NCI-H2227 (cell line): ENCODE data around the gene GNAI1.

Source experiments
- DNase-seq: peaks from one replicate; lab custom pipeline; 2025; ENCODE audit not compliant: unreplicated experiment; lab: John Stamatoyannopoulos, UW

Gene GNAI1

DNA sequence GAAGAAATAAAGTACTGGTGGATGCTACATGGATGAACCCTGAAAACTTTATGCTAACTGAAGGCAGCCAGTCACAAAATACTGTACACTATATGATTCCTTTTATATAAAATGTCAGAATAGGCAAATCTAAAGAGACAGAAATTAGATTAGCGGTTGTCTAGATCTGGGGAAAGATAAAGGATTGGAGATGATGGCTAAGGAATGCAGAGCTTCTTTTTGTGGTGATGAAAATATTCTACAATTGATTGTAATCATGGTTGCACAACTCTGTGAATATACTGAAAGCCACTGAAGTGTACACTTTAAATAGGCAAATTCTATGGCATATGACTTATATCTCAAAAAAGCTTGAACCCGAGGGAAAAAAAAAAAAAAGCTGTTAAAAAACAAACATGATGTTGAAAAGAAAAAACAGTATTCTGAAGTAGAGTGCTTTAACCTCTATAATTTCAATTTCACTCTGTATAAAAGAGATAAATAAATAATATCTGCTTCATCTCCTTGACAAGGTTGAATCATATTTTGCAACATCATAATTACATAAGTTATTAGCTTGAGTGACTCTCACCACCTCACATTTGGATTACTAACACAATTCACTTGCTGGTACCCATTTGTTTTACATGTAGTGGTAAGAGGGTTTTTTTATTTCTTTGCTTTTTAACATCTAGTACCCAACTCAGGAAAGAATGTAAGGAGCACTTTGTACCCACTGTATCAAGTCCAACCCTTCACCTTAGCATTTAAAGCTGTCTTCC is 2.8 kb upstream of the GNAI1 start:
- DNase-seq: no peak

DNA sequence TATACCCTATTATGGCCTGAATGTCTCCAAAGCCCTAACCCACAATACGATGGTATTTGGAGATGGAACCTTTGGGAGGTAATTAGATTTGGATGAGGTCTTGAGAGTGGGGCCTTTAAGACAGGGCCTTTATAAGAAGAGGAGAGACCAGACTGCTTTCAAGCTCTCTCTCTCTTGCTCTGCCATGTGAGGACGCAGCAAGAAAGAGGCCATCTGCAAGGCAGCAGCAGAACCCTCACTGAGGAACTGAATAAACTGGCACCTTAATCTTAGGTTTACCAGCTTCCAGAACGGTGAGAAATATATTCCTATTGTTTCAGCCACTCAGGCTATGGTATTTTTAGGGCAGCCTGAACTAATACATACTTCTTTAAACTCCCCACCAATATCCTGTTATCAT is 2.0 kb upstream of the GNAI1 start:
- DNase-seq: no peak

DNA sequence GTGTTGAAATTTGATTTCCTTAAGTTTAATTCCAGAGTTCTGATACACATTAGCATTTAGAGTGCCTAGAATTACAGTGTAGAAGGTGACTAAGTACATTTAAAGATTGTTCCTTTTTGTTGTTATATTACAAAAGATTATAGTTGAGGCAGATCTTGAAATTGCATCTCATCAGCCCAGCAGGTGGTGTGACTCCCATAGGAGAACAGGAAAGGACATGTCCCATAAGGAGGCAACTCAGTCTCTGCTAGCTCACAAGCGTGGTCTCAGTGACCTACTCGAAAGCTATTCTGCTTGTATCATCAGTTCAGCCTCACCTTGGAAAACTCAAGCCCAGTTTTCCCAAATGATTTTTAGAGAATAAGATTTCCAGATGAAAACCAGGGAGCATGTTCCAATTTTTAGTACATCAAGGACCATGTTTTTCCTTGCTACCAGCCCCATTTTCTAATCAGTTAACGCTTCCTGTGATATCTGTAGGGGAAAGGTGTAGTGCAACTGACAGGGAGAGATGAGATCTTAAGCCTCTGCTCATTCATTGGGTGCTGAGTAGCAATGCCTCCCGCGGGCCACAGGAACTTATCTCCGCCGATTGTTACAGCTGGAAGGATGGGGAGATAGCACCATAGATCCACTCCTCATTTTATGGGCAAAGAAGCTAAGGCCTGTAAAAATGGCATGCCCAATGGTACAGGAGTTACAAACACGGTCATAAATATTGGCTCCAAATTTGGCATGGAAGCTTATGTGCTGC is 1.1 kb upstream of the GNAI1 start:
- DNase-seq: peak; percentile 37

DNA sequence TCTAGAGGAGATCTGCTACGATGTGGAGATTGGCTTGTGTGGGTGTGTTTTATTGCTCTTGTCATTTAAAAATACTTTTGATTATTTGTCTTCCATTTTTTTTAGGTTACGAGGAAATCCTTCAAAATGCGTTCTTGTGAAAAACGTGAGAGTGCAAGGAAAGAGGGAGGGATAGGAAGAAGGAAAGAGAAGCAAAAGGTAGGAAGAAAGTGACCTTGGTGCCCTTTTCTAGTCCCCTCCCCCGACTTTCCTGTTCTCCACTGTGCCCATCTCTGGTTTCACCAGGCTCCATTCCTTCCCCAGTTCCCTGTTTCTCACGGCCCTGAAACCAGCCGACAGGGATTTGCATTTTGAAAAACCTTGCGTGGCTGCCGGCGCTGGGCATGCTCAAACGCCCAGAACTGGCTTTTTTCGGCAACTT is 506 bp upstream of the GNAI1 start:
- DNase-seq: peak; percentile 91

DNA sequence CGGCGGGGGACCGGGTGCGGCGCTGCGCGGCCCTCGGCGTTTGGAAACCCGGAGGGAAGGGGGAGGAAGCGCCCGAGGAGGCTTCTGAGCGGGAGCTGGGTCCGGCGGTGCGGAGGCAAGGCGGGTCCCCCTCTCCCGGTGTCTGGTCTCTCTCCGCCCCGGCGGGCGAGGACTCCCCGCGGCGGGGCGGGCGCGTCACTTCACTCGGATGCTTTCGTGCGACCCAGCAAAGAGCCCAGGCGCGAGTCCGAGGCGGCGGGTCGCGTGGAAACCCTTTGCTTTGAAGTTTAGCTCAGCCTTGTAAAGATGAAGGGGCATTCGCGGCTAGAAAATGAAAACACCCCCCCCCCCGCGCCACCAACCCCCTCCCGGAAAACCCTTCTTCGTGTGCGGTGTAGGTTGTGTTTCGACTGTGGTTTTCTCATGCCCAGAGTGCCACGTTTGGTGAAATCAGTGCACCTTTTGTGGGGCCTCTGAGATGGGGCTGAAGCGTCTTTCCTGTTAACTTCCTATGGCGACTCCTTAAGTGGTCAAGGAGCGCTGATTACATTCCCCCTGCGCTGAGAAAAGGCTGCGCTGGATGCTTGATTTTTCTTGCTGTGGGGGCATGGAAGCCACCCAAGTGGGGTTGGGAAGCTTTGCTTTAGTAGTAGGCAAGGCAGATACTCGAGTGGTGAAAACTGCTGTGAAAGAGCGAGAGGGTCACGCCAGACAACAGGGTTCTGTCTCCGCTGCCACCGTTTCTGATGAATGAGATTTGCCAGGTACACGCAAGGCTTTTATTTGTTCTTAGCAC is 876 bp downstream of the GNAI1 start:
- DNase-seq: peak; percentile 77

DNA sequence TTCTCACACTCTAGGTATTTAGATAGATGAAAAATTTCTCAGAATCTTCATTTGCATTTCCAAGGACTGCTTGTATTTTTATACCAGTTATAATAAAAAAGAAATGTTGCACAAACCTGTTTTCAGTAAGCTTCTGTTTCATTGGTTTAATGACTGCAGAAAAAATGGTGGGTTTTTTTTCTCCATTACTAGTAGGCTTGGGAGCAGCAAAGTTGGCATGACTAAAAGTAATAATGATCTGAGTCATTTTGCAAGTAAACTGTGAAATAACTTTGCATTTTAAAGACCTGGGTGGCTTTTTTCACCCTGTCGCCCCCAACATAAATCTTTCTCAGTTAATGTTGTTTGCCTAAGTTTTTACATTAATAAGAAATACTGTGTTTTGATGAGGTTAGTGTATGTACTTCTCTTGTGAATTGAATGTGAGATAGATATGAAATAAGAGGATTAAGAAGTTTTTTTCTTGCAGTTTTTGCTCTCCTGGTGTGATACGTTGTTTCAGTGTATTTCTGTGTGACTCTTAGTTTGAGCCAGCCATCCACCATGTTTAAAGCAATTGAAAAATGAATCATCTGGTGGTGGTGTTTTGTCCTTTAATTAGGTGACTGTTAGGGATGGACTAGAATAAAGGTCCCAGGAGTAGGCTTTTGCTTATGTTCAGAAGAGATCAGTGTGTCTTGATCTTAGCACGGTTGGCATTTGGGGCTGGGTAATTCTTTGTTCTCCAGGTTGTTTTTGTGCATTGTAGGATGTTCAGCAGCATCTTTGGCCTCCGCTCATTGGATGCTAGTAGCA is 1.8 kb downstream of the GNAI1 start:
- peak; percentile 30 for DNase-seq

DNA sequence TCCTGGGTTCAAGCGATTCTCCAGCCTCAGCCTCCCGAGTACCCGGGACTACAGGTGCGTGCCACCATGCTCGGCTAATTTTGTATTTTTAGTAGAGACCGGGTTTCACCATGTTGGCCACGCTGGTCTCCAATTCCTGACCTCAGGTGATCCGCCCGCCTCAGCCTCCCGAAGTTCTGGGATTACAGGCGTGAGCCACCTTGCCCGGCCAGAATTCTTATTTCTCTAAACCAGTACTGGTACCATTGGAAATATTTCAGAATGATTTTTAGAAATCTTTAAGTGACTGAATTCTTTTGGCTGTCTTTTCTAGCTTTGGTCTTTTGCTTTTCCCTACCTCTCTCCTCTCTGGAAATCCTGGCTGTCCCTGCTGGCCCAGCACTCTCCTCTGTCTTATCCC is 2.8 kb downstream of the GNAI1 start:
- DNase-seq: no peak

DNA sequence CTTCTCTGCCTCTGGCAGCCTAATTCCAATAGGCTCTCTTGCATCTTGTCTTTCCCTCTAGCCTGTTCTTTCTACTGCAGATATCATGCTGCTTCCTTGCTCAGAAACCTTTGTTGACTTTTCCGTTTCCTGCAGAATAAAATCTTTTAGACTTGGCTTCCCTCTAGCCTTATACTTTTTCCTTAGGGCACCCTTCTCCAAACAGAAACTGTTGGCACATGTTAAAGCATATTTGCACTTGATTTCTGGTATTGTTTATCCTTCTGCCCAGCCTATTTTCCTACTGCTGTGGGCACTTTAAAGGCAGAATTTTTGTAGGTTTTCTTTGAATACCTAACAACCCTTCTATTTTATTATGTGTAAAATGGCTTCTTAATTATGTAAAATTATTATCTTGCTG is 4.6 kb downstream of the GNAI1 start:
- DNase-seq: no peak

DNA sequence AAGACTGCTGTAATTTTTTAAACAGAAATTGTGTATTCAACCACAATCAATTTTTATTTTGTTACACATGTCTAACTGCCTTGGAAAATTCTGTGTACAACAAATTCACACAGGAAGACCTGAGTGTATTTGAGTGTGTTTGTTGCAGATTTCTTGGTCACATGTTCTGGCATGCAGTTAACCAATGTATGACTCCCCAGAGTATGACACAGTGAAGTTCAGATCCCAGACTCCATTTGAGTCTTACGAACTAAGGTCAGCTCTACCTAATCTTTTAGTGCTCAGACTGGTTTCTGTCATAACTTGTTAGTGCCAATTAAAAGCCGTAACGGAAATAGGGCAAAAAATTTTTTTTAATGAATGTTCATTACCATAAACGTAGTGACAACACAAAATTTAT is 5.8 kb downstream of the GNAI1 start:
- no peak for DNase-seq

DNA sequence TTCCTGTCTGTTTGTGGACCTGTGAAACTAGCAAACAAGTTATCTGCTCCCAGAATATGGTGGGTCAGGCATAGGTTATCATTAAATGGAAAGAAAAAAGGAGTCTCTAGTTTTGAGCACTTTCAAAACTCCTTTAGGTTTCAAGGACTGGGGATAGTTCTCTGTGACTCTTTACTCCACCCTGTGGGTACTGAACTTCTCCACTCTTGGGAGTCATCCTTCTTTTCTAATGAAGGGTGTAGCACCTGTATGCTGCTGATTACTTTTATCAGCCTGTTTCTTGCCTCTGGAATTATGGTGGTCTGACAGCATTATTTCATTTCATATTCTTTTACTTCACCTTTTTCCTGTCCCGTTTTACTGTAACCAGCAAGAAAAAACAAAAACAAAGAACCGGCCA is 6.7 kb downstream of the GNAI1 start:
- no peak for DNase-seq

DNA sequence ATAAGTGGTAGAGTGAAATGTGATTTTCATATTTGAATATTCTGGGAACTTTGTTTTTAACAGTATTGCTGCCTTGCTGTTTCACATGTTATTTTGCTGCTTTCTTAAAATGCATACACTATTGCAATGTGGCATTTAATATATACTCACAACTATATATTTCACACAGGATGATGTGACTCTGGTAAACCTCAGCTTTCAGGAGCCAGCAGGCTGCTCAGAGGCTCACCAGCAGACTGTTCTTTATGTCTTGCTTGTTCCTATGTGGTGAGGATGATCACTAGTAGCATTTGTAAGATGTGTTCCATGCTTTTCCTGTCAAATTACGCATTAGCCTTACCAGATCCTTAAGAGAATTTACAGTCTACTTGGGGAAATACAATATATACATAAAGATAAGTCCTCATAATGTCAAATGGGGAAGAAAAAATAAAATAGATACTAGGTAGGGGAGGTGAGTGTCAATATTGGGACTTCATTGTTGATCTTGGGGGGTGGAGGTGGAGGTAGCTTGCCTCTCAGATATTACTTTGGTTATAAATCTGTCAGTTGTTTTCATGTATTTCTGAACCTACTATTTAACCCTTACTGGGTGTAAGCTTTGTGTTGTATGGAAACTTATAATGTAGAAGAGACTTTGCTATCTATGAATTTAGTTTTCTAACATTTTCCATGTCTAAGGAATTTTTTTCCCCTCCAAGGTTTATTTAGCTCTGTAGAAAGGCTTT is 8.4 kb downstream of the GNAI1 start:
- no peak for DNase-seq

DNA sequence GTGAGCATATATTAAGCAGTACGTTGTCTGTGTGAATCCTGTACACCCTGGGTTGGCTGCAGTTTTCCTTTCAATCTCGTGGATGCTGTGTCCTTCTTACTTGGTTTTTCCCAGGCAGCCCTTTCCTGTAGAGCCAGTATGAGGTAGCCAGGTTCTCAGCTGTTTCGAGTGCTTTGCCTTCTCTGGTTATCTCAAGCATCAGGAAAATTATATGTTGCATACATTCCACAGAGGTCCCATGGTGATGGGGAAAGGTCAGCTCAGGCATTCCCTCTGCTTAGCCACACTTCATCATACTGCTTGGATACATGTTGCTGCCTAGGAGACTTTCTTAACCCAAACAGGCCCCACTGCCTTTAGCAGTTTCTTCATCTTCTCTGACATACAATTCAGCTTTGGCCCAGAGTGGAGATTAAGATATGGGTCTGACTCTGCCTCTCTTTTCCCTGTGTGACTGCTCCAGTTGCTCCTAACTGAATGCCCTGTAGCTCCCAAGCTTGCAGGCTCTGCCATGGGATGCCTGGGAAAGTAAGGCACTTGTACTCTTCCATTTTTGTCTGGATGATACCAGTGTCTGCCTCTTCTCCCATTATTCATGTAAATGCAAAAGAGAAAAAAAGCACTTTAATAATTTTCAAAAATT is 11.3 kb downstream of the GNAI1 start:
- DNase-seq: peak; percentile 91

DNA sequence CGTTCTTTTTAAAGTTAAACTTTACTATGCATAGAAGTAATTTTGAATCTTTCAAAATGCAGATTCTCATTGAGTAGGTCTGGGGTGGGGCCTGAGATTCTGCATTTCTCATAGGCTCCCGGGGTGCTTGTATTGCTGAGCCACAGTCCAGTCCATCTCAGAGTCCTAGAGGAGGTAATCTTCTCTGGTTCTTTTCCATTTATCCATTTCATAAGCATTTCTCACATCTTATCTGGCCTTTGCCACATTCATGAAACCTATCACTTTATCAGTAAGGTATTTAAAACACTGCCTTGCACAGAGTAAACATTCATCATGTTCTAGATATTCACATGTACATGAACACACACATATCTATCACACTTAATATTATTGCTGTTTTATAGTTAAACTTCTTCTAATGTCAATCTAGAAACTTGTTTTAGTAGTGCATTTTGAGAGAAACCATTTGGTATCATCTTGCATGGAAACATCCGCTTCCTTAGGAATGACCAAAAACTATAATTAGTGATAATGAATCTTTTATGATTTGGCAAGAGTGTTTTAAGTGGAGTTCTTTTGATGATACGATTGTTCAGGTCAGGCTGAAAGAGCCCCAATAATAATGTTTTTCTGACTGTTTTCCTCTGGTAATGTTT is 12.0 kb downstream of the GNAI1 start:
- no peak for DNase-seq

DNA sequence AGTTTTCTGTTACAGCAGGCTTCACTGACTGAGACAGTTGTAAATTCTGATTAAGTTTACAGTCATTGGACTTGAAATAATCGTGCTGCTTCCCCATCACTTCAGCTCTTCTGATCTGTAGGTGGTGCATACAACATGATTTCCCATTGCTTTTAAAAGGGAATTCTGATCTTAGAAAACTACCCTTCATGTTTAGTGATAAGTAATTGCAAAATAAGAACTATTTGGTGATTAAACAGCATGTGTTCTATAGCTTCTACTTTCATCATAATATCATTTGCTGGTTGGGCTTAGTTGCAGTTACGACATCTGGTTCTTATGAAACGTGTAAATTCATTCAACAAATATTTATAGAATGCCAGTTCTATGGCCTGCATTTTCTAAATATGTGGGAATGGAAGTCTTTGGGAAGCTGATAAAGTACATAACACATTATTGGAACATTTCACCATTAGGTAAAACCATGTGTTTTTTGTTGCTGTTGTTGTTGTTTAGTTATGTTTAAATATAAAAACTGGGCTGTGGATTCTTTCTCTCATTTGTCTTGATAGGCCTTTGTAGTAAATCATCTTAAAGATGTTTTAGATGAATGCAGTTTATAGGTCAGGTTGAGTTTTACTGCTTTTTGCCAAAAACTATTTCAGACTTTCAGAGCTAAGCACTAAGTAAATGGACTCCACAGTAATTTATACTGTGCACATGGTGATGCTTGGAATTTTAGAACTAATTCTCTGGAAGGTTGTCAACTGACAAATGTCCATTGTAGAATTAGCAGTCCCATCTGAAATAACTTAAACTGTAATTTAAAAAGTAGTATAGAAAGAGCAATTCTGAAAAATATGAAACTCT is 13.1 kb downstream of the GNAI1 start:
- no peak for DNase-seq

DNA sequence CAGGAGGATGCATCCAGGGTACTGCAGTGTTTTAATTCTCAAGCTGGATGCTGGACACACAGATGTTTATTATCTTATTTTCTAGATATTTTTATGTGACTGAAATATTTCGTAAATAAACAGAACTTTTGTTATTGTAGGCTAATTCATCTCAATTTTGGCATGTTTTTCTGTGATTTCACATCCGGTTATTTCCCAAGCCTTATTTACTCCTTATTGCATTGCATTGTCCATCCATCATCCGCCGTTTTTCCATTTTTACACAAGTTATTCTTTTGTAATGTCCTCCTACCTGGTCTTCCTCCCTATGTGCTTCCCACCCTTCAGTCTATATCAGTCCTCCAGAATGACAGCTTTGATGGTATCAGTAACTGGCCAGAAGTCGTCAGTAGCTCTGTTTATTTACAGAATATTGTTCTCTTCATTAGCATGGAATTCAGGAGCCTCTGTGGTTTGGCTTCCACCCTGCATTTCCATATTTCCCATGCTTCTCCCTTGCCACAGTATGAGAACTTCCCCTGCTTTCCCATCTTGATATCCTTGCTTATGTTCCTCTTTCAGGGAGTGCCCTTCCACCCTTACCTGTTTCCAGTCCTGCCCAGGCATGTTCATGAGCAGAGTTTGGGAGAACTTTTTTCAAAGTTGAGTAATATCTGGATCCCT is 16.1 kb downstream of the GNAI1 start:
- DNase-seq: no peak

DNA sequence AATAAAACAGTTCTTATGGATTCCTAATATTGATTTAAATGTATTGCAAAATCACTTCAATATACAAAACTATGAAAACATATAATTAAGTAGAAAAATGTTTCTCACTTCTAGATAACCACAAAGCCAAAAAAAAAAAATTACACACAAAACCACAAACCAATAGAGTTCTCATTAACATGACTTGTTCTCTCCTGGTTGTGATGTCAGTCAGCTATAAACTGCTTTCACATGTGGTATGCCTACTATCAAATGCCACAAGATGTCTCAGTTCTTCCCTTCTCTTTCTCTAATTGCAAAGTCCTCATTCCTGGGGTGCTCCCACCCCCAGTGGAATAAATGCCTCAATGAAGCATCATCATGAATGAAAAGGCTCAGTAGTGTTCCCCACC is 16.6 kb downstream of the GNAI1 start:
- DNase-seq: no peak

DNA sequence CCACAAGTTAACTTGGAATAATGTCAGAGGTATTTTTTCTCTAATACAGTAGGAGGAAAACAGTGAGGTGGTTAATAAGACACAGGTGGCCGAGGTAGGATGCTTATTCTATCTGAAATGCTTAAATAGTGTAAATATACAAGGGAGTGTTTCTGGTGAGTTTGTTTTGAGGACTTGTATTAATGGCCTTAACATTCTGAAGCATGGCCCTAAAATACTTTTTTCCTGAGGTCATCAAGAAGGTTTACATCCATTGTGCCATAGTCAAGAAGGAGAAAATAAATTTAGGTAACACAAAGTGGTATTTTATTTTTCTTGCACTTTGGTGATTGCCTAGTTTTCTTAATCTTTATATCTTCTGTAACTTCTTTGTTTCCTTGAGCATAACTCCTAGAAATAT is 18.8 kb downstream of the GNAI1 start:
- DNase-seq: no peak
